GM19467 (cell line): ENCODE measurements around the gene PLK3.

Experiments
- ATAC-seq: cut with Tn5 transposase; IDR thresholded peaks from one replicate; pipeline ENCODE4 v1.9.1; 2021; ENCODE audit warnings: mild to moderate bottlenecking, moderate library complexity; ENCODE audit not compliant: unreplicated experiment

Gene PLK3

GRCh38 chr1:44853201-44853600, 53.0 kb downstream of the PLK3 start:
- no peak for ATAC-seq

- ATAC-seq = no peak
These were observed 54.8 kb downstream of the PLK3 start for GRCh38 chr1:44854970-44855369.
